ENCODE results near the gene EP300. TPM values are rescaled to one million over a fixed set of nuclear protein-coding genes. Genes with fewer than 3 reads are reported as not detected.
"Not testable (repeated sequence)": the region's sequence is repeated elsewhere in the genome, so short reads cannot be mapped to it uniquely, and the experiment has no call there.

Gene EP300
- total RNA-seq, 1 donor from 2014 or later, result 143 TPM

GRCh38 chr22:41127451-41127850 lies 35.1 kb downstream of the EP300 start:
- peaks cover 26% of the 10 kb centered on the region for H3K36me3 Mint-ChIP-seq (ENCODE audit: insufficient read depth)
- no peaks in the 10 kb centered on the region for H3K27me3 Mint-ChIP-seq
- no peaks in the 10 kb centered on the region for H3K9me3 Mint-ChIP-seq (ENCODE audit: low read depth)
- H3K27ac Mint-ChIP-seq, result no peak overlapping the region
- TF ChIP-seq, protein P1, sequence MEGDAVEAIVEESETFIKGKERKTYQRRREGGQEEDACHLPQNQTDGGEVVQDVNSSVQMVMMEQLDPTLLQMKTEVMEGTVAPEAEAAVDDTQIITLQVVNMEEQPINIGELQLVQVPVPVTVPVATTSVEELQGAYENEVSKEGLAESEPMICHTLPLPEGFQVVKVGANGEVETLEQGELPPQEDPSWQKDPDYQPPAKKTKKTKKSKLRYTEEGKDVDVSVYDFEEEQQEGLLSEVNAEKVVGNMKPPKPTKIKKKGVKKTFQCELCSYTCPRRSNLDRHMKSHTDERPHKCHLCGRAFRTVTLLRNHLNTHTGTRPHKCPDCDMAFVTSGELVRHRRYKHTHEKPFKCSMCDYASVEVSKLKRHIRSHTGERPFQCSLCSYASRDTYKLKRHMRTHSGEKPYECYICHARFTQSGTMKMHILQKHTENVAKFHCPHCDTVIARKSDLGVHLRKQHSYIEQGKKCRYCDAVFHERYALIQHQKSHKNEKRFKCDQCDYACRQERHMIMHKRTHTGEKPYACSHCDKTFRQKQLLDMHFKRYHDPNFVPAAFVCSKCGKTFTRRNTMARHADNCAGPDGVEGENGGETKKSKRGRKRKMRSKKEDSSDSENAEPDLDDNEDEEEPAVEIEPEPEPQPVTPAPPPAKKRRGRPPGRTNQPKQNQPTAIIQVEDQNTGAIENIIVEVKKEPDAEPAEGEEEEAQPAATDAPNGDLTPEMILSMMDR (IDR thresholded peaks at IDR 0.05; ENCODE audit: unreplicated experiment), result no peak
- H3K4me3 Mint-ChIP-seq (ENCODE audit: low read depth), result no peak overlapping the region
- no peak for DNase-seq (ENCODE audit: low spot score, unreplicated experiment)
- H3K4me1 Mint-ChIP-seq (ENCODE audit: low read depth), result no peaks in the 10 kb centered on the region

DNA sequence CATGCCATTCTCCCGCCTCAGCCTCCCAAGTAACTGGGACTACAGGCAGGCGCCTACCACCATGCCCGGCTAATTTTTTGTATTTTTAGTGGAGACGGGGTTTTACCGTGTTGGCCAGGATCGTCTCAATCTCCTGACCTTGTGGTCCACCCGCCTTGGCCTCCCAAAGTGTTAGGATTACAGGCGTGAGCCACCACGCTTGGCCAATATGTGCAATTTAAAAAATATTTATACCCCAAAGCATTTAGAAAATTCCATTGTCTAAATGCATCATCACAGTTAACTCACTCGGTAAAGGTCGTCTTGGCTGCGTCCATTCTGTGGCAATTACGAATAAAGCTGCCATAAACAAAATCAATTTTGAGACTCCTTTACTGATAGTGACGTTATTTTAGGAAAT lies 36.2 kb downstream of the EP300 start:
- Mint-ChIP-seq H3K4me3 (ENCODE audit: low read depth) (no peak overlapping the region), H3K27me3 (no peaks in the 10 kb centered on the region), H3K4me1 (ENCODE audit: low read depth) (no peaks in the 10 kb centered on the region), H3K9me3 (ENCODE audit: low read depth) (no peaks in the 10 kb centered on the region), H3K27ac (no peak overlapping the region), H3K36me3 (ENCODE audit: insufficient read depth) (peaks cover 28% of the 10 kb centered on the region)
- TF ChIP-seq, protein P1 (IDR thresholded peaks at IDR 0.05; ENCODE audit: unreplicated experiment), result no peak
- DNase-seq (ENCODE audit: low spot score, unreplicated experiment), result no peak

GRCh38 chr22:41132550-41132949 lies 40.2 kb downstream of the EP300 start:
- DNase-seq (ENCODE audit: low spot score, unreplicated experiment), result no peak
- Mint-ChIP-seq H3K4me3 (ENCODE audit: low read depth) (no peak overlapping the region), H3K27ac (no peak overlapping the region), H3K9me3 (ENCODE audit: low read depth) (no peaks in the 10 kb centered on the region), H3K36me3 (ENCODE audit: insufficient read depth) (peaks cover 31% of the 10 kb centered on the region), H3K4me1 (ENCODE audit: low read depth) (no peaks in the 10 kb centered on the region), H3K27me3 (no peaks in the 10 kb centered on the region)
- TF ChIP-seq, protein P1 (IDR thresholded peaks at IDR 0.05; ENCODE audit: unreplicated experiment), result no peak

GRCh38 chr22:41140365-41140957 lies 48.1 kb downstream of the EP300 start:
- no peak for DNase-seq (ENCODE audit: low spot score, unreplicated experiment)
- H3K9me3 Mint-ChIP-seq (ENCODE audit: low read depth), result no peaks in the 10 kb centered on the region
- peaks cover 50% of the 10 kb centered on the region for H3K36me3 Mint-ChIP-seq (ENCODE audit: insufficient read depth)
- H3K4me1 Mint-ChIP-seq (ENCODE audit: low read depth), result no peaks in the 10 kb centered on the region
- no peak overlapping the region for H3K27ac Mint-ChIP-seq
- H3K27me3 Mint-ChIP-seq, result no peaks in the 10 kb centered on the region
- H3K4me3 Mint-ChIP-seq (ENCODE audit: low read depth), result no peak overlapping the region
- TF ChIP-seq, protein P1 (IDR thresholded peaks at IDR 0.05; ENCODE audit: unreplicated experiment), result no peak

- peaks cover 50% of the 10 kb centered on the region for H3K36me3 Mint-ChIP-seq (ENCODE audit: insufficient read depth)
- H3K27ac Mint-ChIP-seq; H3K9me3 Mint-ChIP-seq (ENCODE audit: low read depth); DNase-seq (ENCODE audit: low spot score, unreplicated experiment); H3K27me3 Mint-ChIP-seq; H3K4me1 Mint-ChIP-seq (ENCODE audit: low read depth); H3K4me3 Mint-ChIP-seq (ENCODE audit: low read depth): not testable (repeated sequence)
Measured at GRCh38 chr22:41145921-41146320, 53.5 kb downstream of the EP300 start.

GRCh38 chr22:41146573-41146972 lies 54.2 kb downstream of the EP300 start:
- peak overlapping the region; percentile 37 for H3K27ac Mint-ChIP-seq
- no peaks in the 10 kb centered on the region for H3K9me3 Mint-ChIP-seq (ENCODE audit: low read depth)
- peaks cover 53% of the 10 kb centered on the region for H3K36me3 Mint-ChIP-seq (ENCODE audit: insufficient read depth)
- no peaks in the 10 kb centered on the region for H3K27me3 Mint-ChIP-seq
- no peaks in the 10 kb centered on the region for H3K4me1 Mint-ChIP-seq (ENCODE audit: low read depth)
- no peak overlapping the region for H3K4me3 Mint-ChIP-seq (ENCODE audit: low read depth)
- no peak for DNase-seq (ENCODE audit: low spot score, unreplicated experiment)
- TF ChIP-seq, protein P1 (IDR thresholded peaks at IDR 0.05; ENCODE audit: unreplicated experiment), result no peak
